ENCODE results near the gene A2ML1.

- no peak for TF ChIP-seq CTCF (conservative IDR thresholded peaks at IDR 0.05; ENCODE audit: low read depth, low read length)
- TF ChIP-seq EZH2 (IDR thresholded peaks at IDR 0.05; ENCODE audit: borderline replicate concordance, low read depth, low read length, poor library complexity, severe bottlenecking) = no peak
These were observed 10.1 kb downstream of the A2ML1 start for GRCh38 chr12:8832500-8832899.
